ENCODE data around the gene LMBR1.
A peak's percentile ranks its signal among the peaks of the same experiment; 100 is the strongest.
"Not testable (repeated sequence)": the region's sequence is repeated elsewhere in the genome, so short reads cannot be mapped to it uniquely, and the experiment has no call there.

LMBR1 gene

GRCh38 chr7:156752367-156753228 lies 140.4 kb downstream of the LMBR1 start:
- DNase-seq = no peak

- no peak for DNase-seq
Measured at GRCh38 chr7:156751319-156751718, 141.7 kb downstream of the LMBR1 start.

GRCh38 chr7:156747718-156748117 lies 145.3 kb downstream of the LMBR1 start:
- no peak for DNase-seq

- DNase-seq = no peak
Measured at GRCh38 chr7:156746891-156747290, 146.1 kb downstream of the LMBR1 start.

DNA sequence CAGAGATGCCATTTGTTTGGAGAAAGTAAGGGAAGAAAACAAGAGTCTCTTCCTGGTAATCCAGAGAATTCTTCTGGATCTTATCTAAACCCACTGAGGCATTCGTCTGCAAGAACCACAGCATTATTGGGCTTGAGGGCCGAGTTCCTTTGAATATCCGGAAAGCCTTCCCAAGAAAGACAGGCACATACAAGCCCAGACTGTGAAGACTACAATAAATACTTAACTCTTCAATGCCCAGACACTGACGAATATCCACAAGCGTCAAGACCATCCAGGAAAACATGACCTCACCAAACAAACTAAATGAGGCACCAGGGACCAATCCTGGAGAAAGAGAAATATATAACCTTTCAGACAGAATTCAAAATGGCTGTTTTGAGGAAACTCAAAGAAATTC lies 153.4 kb downstream of the LMBR1 start:
- DNase-seq = no peak

GRCh38 chr7:156735851-156736250 lies 157.1 kb downstream of the LMBR1 start:
- DNase-seq = peak; percentile 10

DNA sequence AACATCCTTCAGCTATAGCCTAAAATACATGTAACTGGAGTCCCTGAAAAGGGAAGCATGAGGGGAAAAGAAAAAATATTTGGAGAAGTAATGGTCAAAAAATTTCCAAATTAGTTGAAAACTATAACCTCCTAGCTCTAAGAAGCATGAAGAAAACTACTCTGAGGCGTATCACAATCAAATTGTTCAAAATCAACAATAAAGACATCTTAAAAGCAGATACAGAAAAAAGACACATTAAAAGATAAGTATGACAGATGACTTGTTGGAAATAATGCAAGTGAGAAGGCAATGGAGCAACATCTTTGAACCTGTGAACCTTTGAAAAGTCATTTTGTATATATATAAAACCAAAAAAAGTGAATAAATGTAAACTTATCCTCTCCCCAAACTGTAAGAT lies 159.3 kb downstream of the LMBR1 start:
- DNase-seq = no peak

- no peak for DNase-seq
Measured at GRCh38 chr7:156732091-156732625, 160.8 kb downstream of the LMBR1 start.

DNA sequence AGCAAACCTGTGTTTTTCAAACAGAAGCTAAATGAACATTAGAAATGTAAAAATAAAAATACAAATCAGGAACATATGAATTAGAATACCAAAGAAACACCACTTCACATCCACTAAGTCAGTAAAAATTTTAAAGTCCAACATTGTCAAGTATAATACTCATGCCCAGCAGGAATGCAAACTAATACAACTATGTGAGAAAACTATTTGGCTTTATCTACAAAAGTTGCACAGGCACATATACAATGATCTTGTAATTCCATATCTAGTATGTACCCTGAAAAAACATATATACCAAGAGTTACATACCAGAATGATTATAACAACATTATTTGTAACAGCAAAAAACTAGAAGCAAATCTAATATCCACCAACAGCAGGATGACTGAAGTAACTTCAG lies 161.3 kb downstream of the LMBR1 start:
- DNase-seq = no peak

DNA sequence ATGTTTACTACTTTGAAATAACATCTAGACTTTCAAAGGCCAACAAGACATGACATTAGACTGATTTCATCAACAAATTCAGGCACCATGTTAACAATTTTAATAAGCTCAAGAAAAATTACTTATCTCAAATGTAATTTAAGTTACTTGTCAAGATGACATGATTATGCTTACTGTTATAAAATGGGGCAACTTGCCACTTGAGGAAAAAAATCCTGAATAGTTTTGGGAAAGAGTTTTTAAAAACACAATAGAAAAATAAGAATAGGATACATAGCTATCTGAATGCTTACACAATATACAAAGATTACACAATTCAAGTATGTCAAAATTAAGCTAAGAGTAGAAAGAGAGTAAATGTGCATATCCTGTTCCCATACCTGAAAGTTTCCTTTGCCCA lies 167.0 kb downstream of the LMBR1 start:
- no peak for DNase-seq

DNA sequence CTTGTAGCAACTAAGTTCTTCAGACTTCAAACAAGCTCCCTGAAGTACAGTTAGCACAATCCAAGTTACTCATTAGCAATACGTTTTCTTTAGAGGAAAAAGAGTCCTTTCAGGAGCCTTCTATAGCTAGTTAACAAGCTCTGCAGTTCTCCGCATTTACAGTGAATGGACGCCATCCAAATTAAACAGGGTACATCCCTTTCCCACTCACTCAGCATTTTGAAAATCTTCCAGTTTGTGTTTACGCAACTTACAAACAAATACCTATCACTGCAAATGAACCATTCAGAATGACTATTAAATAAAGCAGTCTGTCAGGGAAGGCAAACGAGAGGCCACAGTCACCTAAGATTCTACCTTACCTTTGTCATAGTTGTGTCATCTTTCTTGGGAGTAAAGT lies 167.9 kb downstream of the LMBR1 start:
- no peak for DNase-seq

GRCh38 chr7:156722043-156722826 lies 170.7 kb downstream of the LMBR1 start:
- no peak for DNase-seq

- DNase-seq = no peak
Measured at GRCh38 chr7:156703773-156704482, 189.1 kb downstream of the LMBR1 start.

GRCh38 chr7:156703209-156703608 lies 189.8 kb downstream of the LMBR1 start:
- no peak for DNase-seq

- DNase-seq = no peak
Measured at GRCh38 chr7:156702399-156702798, 190.6 kb downstream of the LMBR1 start.

GRCh38 chr7:156701787-156702186 lies 191.2 kb downstream of the LMBR1 start:
- not testable (repeated sequence) for DNase-seq

DNA sequence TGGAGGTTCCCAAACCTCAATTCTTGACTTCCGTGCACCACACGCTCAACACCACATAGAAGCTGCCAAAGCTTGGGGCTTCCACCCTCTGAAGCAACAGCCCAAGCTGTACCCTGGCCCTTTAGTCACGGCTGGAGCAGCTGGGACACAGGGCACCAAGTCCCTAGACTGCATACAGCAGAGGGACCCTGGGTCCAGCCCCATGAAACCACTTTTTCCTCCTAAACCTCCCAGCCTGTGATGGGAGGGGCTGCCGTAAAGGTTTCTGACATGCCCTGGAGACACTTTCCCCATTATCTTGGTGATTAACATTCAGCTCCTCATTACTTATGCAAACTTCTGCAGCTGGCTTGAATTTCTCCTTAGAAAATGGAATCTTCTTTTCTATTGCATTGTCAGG lies 194.5 kb downstream of the LMBR1 start:
- not testable (repeated sequence) for DNase-seq

DNA sequence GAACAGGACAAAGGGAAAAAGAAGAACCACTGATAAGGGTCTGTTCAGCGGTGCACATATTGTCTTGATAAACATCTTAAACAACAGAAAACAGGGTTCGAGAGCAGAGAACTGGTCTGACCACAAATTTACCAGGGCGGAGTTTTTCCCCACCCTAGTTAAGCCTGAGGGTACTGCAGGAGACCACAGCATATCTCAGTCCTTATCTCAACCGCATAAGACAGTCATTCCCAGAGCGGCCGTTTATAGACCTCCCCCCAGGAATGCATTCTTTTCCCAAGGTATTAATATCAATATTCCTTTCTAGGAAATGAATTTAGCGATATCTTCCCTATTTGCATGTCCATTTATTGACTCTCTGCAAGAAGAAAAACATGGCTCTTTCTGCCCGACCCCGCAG lies 195.7 kb downstream of the LMBR1 start:
- not testable (repeated sequence) for DNase-seq

DNA sequence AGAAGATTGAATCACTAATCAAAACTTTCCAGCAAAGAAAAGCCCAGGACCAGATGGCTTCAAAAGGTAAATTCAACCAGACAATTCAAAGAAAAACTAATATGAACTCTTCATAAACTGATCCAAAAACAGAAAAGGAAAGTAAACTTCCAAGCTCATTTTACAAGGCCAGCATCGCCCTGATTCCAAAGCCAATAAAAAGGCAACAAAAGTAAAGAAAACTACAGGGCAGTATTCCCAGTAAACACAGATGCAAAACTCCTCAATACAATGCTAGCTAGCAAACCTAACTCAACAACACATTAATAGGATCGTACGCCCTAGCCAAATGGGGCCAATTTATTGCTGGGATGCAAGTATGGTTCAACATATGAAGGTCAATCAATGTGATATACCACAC lies 199.4 kb downstream of the LMBR1 start:
- no peak for DNase-seq

DNA sequence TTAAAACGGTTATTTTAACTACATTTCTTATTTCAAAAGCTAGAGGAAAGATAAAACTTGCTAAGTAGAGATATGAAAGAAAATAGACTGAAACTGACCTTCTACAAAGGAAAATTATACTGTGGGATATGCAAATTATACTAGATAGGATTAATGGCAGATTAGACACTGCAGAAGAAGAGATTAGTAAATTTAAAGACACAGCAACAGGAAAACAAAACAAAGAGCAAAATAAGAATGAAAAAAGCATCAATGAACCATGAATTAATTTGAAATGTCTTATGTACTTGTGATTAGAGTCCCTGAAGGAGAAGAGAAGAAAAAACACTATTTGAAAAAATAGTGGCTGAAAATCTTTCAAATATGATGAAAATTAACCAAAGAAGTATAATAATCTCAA lies 200.1 kb downstream of the LMBR1 start:
- DNase-seq = no peak

DNA sequence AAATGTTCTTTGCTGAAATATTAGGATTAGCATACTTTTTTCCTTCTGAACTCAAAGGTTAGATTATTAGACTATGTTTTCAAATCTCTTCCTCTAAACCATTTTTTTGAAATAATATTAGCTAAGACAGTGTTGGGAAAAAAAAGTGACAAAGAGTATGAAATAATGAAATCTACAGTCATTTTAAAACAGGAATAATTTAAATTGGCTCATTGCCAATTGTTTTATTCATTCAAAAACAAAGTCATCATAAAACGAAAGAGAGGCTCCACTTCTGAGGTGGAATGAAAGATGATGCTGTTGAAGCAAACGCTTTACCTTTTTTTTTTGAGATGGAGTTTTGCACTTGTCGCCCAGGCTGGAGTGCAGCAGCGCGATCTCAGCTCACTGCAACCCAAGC lies 201.2 kb downstream of the LMBR1 start:
- DNase-seq = no peak

DNA sequence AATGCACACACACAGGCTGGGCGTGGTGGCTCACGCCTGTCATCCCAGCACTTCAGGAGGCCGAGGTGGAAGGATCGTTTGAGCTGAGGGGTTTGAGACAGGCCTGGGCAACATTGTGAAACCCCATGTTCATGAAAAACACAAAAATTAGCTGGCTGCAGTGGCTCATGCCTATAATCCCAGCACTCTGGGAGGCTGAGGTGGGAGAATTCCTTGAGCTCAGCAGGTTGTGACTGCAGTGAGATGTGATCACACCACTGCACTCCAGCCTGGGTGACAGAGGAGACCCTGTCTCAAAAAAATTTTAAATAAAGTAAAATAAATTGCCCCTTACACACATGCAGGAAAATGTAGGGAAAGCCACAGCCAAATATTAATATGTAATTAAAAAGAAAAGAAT lies 208.3 kb downstream of the LMBR1 start:
- DNase-seq = no peak

- DNase-seq = no peak
Measured at GRCh38 chr7:156684251-156684650, 208.7 kb downstream of the LMBR1 start.
